Astrocyte (in vitro differentiated cells and primary cell): ENCODE data around the gene KRT72. TPM values are rescaled to one million over a fixed set of nuclear protein-coding genes. Genes with fewer than 3 reads are reported as not detected.

Experiments
- DNase-seq: peaks from one replicate; pipeline ENCODE4 v3.0.0-alpha.2; 2010; ENCODE audit warnings: low read depth
- FAIRE-seq: peaks from 2 replicates; lab custom pipeline; 2011; peaks lifted over from hg19 to GRCh38; lab: Jason Lieb, UNC
- H2AFZ ChIP-seq: 2 replicates; pipeline ENCODE4 v1.6.0; 2012; ENCODE audit warnings: low read depth, low read length, inconsistent platforms
- H3K27ac ChIP-seq: 2 replicates; pipeline ENCODE4 v1.5.1; 2011; ENCODE audit warnings: low read depth, low read length, inconsistent platforms
- H3K27me3 ChIP-seq: 2 replicates; pipeline ENCODE4 v1.6.0; 2011; ENCODE audit warnings: low read length, inconsistent platforms; ENCODE audit not compliant: insufficient read depth
- H3K36me3 ChIP-seq: 2 replicates; pipeline ENCODE4 v1.5.1; 2011; ENCODE audit warnings: low read length, inconsistent platforms; ENCODE audit not compliant: insufficient read depth
- H3K4me1 ChIP-seq: 2 replicates; pipeline ENCODE4 v1.5.1; 2011; ENCODE audit warnings: low read length, inconsistent platforms; ENCODE audit not compliant: insufficient read depth
- H3K4me2 ChIP-seq: 2 replicates; pipeline ENCODE4 v1.6.0; 2012; ENCODE audit warnings: low read length, inconsistent platforms
- H3K4me3 ChIP-seq: 2 replicates; pipeline ENCODE4 v1.5.1; 2011; ENCODE audit warnings: low read depth, mild to moderate bottlenecking, low read length, inconsistent platforms; ENCODE audit not compliant: insufficient read depth
- H3K79me2 ChIP-seq: 2 replicates; pipeline ENCODE4 v1.6.0; 2012; ENCODE audit warnings: mild to moderate bottlenecking, low read length, inconsistent platforms; ENCODE audit not compliant: insufficient read depth
- H3K9ac ChIP-seq: 2 replicates; pipeline ENCODE4 v1.6.0; 2012; ENCODE audit warnings: mild to moderate bottlenecking, low read length, inconsistent platforms
- H3K9me3 ChIP-seq: 2 replicates; pipeline ENCODE4 v1.5.1; 2012; ENCODE audit warnings: low read depth, mild to moderate bottlenecking, low read length, inconsistent platforms; ENCODE audit not compliant: insufficient read depth
- H4K20me1 ChIP-seq: 2 replicates; pipeline ENCODE4 v1.6.0; 2012; ENCODE audit warnings: low read length, inconsistent platforms; ENCODE audit not compliant: insufficient read depth
- H3K27ac Mint-ChIP-seq: one replicate; pipeline ENCODE4 v1.8.0; 2021; ENCODE audit warnings: mild to moderate bottlenecking, mixed read lengths; ENCODE audit not compliant: unreplicated experiment
- H3K27me3 Mint-ChIP-seq: one replicate; pipeline ENCODE4 v1.8.0; 2021; ENCODE audit warnings: low read depth, mixed read lengths; ENCODE audit not compliant: unreplicated experiment
- H3K36me3 Mint-ChIP-seq: one replicate; pipeline ENCODE4 v1.8.0; 2021; ENCODE audit warnings: low read depth, mixed read lengths; ENCODE audit not compliant: unreplicated experiment
- H3K4me1 Mint-ChIP-seq: one replicate; pipeline ENCODE4 v1.8.0; 2021; ENCODE audit warnings: low read depth, mixed read lengths; ENCODE audit not compliant: unreplicated experiment
- H3K4me3 Mint-ChIP-seq: one replicate; pipeline ENCODE4 v1.8.0; 2021; ENCODE audit warnings: mild to moderate bottlenecking, moderate library complexity, mixed read lengths; ENCODE audit not compliant: unreplicated experiment
- H3K9me3 Mint-ChIP-seq: one replicate; pipeline ENCODE4 v1.8.0; 2021; ENCODE audit warnings: mild to moderate bottlenecking, mixed read lengths; ENCODE audit not compliant: unreplicated experiment
- CTCF ChIP-seq: IDR thresholded peaks from 2 replicates; pipeline ENCODE4 v1.5.1; 2011; ENCODE audit warnings: low read depth, mild to moderate bottlenecking, inconsistent platforms, low read length, moderate library complexity; ENCODE audit not compliant: insufficient read depth
- EZH2 ChIP-seq: IDR thresholded peaks from 2 replicates; pipeline ENCODE4 v1.6.1; 2012; ENCODE audit warnings: mild to moderate bottlenecking, low read length, inconsistent platforms; ENCODE audit not compliant: insufficient read depth
- total RNA-seq: library from RNA; stranded (reverse); gene quantifications from 2 replicates; pipeline ENCODE4 v1.2.1, GENCODE V29; 2021

KRT72 gene
- total RNA-seq, 1 donor from 2014 or later = not detected

GRCh38 chr12:52636592-52637258 lies 35.5 kb upstream of the KRT72 start:
- FAIRE-seq = no peak
- H3K36me3 ChIP-seq = no peaks in the 10 kb centered on the region
- TF ChIP-seq CTCF = no peak
- TF ChIP-seq EZH2 = no peak
- no peak overlapping the region for H3K27ac ChIP-seq
- Mint-ChIP-seq H3K36me3 (peaks cover 2% of the 10 kb centered on the region), H3K27me3 (peaks cover 41% of the 10 kb centered on the region), H3K27ac (no peak overlapping the region), H3K9me3 (no peaks in the 10 kb centered on the region), H3K4me3 (no peak overlapping the region), H3K4me1 (no peaks in the 10 kb centered on the region)
- H3K4me2 ChIP-seq = no peak overlapping the region
- H3K4me1 ChIP-seq = no peaks in the 10 kb centered on the region
- H2AFZ ChIP-seq = no peak overlapping the region
- no peak overlapping the region for H3K4me3 ChIP-seq
- H3K79me2 ChIP-seq = no peaks in the 10 kb centered on the region
- no peaks in the 10 kb centered on the region for H3K9me3 ChIP-seq
- H4K20me1 ChIP-seq = no peaks in the 10 kb centered on the region
- no peak for DNase-seq
- peaks cover 15% of the 10 kb centered on the region for H3K27me3 ChIP-seq
- H3K9ac ChIP-seq = no peak overlapping the region

GRCh38 chr12:52636189-52636588 lies 34.9 kb upstream of the KRT72 start:
- Histone ChIP-seq H3K4me1 (no peaks in the 10 kb centered on the region), H3K9ac (no peak overlapping the region), H3K27ac (no peak overlapping the region), H3K79me2 (no peaks in the 10 kb centered on the region), H3K27me3 (peaks cover 14% of the 10 kb centered on the region), H3K4me3 (no peak overlapping the region), H2AFZ (no peak overlapping the region), H3K9me3 (no peaks in the 10 kb centered on the region), H4K20me1 (no peaks in the 10 kb centered on the region), H3K36me3 (no peaks in the 10 kb centered on the region), H3K4me2 (no peak overlapping the region)
- Mint-ChIP-seq H3K4me3 (no peak overlapping the region), H3K27me3 (peaks cover 38% of the 10 kb centered on the region), H3K4me1 (no peaks in the 10 kb centered on the region), H3K27ac (no peak overlapping the region), H3K36me3 (peaks cover 2% of the 10 kb centered on the region), H3K9me3 (no peaks in the 10 kb centered on the region)
- TF ChIP-seq EZH2 = no peak
- TF ChIP-seq CTCF = no peak
- no peak for DNase-seq
- no peak for FAIRE-seq

GRCh38 chr12:52634266-52635056 lies 33.2 kb upstream of the KRT72 start:
- H3K4me3 ChIP-seq = no peak overlapping the region
- H3K27ac ChIP-seq = no peak overlapping the region
- H3K27me3 Mint-ChIP-seq = peaks cover 44% of the 10 kb centered on the region
- TF ChIP-seq EZH2 = no peak
- no peak for TF ChIP-seq CTCF
- no peaks in the 10 kb centered on the region for H3K36me3 ChIP-seq
- no peak overlapping the region for H3K4me2 ChIP-seq
- DNase-seq (no peak), FAIRE-seq (no peak)
- no peak overlapping the region for H3K27ac Mint-ChIP-seq
- no peaks in the 10 kb centered on the region for H4K20me1 ChIP-seq
- no peak overlapping the region for H3K4me3 Mint-ChIP-seq
- peaks cover 2% of the 10 kb centered on the region for H3K36me3 Mint-ChIP-seq
- H3K27me3 ChIP-seq = peaks cover 9% of the 10 kb centered on the region
- no peaks in the 10 kb centered on the region for H3K4me1 Mint-ChIP-seq
- H3K9ac ChIP-seq = no peak overlapping the region
- H3K9me3 ChIP-seq = no peaks in the 10 kb centered on the region
- H3K4me1 ChIP-seq = no peaks in the 10 kb centered on the region
- H3K9me3 Mint-ChIP-seq = no peaks in the 10 kb centered on the region
- H2AFZ ChIP-seq = no peak overlapping the region
- H3K79me2 ChIP-seq = no peaks in the 10 kb centered on the region
